Measurements from ENCODE around the gene SPTBN4.

DNA sequence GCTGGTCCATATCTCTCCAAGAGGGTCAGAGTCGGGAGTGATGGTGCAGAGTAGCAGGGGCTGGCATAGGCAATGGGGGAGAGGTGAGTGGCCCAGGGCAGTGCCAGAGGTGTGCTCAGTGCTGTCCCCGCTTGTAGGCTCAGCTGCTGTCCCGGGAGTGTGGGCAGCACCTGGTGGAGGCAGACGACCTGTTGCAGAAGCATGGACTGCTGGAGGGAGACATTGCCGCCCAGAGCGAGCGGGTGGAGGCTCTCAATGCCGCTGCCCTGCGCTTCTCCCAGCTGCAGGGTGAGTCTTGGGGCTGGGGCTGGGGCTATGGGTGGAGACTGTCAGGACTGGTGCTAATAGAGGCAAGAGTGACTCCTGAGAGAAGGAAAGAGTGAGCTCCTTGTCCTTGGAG, 39.3 kb downstream of the SPTBN4 start:
- TF ChIP-seq CTCF (IDR thresholded peaks at IDR 0.05) (no peak), POLR2A (IDR thresholded peaks at IDR 0.05) (no peak)

Measured in ovary (tissue), 3 donors.